Gastrocnemius medialis (tissue), 4 donors: Measurements from ENCODE around the gene CSHL1.

Experiments used
- POLR2A ChIP-seq, 2 donors: fragments of 450-650 bp; IDR thresholded peaks; one replicate each; pipeline ENCODE4 v1.6.1; 2017; ENCODE audit warnings: antibody characterized with exemption in 2 of 2, mild to moderate bottlenecking in 2 of 2, moderate library complexity in 2 of 2
- TF ChIP-seq, protein P1 (sequence below), 5 experiments: fragments of 450-650 bp in 3 of 5; fragments of 200-600 bp in 2 of 5; sonication (generic) in 2 of 5; IDR thresholded peaks in 4 of 5; conservative IDR thresholded peaks in 1 of 5; 1 replicate in 4 of 5; 2 replicates in 1 of 5; pipeline ENCODE4 v1.5.1; 2016 to 2019; ENCODE audit warnings: antibody characterized with exemption in 5 of 5, mild to moderate bottlenecking in 3 of 5, moderate library complexity in 3 of 5

DNA sequence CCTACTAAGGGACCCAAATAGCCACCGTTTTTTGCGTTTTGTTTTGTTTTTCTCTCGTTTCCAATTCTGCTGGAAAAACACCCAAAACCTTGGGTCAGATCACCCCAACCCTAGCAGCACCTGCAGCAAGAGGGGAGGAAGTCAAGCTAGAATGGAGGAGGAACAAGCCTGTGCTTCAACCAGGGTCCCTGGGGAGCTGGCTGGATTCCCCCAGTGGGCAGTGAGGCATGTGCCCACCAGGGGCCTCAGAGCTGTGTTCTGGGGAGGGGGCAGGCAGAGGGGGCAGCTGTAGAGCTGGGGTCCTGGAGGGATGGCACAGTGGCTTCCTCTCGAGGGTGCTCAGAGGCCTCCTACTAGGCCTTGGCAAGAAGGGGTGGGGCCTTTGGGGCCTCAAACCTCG is 14.6 kb upstream of the CSHL1 start:
- TF ChIP-seq, protein P1, sequence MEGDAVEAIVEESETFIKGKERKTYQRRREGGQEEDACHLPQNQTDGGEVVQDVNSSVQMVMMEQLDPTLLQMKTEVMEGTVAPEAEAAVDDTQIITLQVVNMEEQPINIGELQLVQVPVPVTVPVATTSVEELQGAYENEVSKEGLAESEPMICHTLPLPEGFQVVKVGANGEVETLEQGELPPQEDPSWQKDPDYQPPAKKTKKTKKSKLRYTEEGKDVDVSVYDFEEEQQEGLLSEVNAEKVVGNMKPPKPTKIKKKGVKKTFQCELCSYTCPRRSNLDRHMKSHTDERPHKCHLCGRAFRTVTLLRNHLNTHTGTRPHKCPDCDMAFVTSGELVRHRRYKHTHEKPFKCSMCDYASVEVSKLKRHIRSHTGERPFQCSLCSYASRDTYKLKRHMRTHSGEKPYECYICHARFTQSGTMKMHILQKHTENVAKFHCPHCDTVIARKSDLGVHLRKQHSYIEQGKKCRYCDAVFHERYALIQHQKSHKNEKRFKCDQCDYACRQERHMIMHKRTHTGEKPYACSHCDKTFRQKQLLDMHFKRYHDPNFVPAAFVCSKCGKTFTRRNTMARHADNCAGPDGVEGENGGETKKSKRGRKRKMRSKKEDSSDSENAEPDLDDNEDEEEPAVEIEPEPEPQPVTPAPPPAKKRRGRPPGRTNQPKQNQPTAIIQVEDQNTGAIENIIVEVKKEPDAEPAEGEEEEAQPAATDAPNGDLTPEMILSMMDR (IDR thresholded peaks at IDR 0.05 in 4 of 5, conservative IDR thresholded peaks at IDR 0.05 in 1 of 5) = no peak
- no peak for TF ChIP-seq POLR2A (IDR thresholded peaks at IDR 0.05)
